Transverse colon (tissue), 4 donors: ENCODE measurements around the gene OR51B6. TPM values are rescaled to one million over a fixed set of nuclear protein-coding genes. Genes with fewer than 3 reads are reported as not detected.

Experiments
- DNase-seq: peaks from one replicate; pipeline ENCODE4 v3.0.0-alpha.2; 2019
- H3K27ac ChIP-seq, 4 donors: fragments of 200-600 bp; sonication (generic); 2 replicates each; pipeline ENCODE4 v1.5.1; 2016 to 2018; ENCODE audit warnings: inconsistent platforms in 4 of 4
- H3K27me3 ChIP-seq: fragments of 200-600 bp; sonication (generic); 2 replicates; pipeline ENCODE4 v1.5.1; 2017; ENCODE audit warnings: inconsistent platforms
- H3K36me3 ChIP-seq, 4 donors: fragments of 200-600 bp; sonication (generic); 2 replicates each; pipeline ENCODE4 v1.5.1; 2017 to 2019; ENCODE audit warnings: inconsistent platforms in 4 of 4
- H3K4me1 ChIP-seq, 4 donors: fragments of 200-600 bp; sonication (generic); 2 replicates each; pipeline ENCODE4 v1.5.1; 2017 to 2020; ENCODE audit warnings: inconsistent platforms in 4 of 4
- H3K4me3 ChIP-seq, 4 donors: fragments of 200-600 bp; sonication (generic); 1 replicate in 1 of 4; 2 replicates in 3 of 4; pipeline versions ENCODE4 v1.5.1 to v1.6.1; 2017 to 2019; ENCODE audit warnings: inconsistent platforms in 4 of 4
- H3K9me3 ChIP-seq, 2 donors: fragments of 200-600 bp; sonication (generic); 2 replicates each; pipeline ENCODE4 v1.5.1; 2017 to 2019; ENCODE audit warnings: inconsistent platforms in 2 of 2
- EP300 ChIP-seq: sonication (generic); formaldehyde crosslinking; IDR thresholded peaks from one replicate; pipeline ENCODE4 v1.6.1; 2017; ENCODE audit warnings: antibody characterized with exemption, low read depth
- POLR2A ChIP-seq: fragments of 450-650 bp; IDR thresholded peaks from one replicate; pipeline ENCODE4 v1.6.1; 2016; ENCODE audit warnings: antibody characterized with exemption, mild to moderate bottlenecking, moderate library complexity
- POLR2AphosphoS5 ChIP-seq, 3 donors: sonication (generic); formaldehyde crosslinking; IDR thresholded peaks; one replicate each; pipeline ENCODE4 v1.6.1; 2016; ENCODE audit warnings: antibody characterized with exemption in 3 of 3
- WGBS, 2 donors: methylation state at CpG; one replicate each; pipeline ENCODE4 v1.1.5; 2018; ENCODE audit warnings: low coverage in 1 of 2; 5-methylcytosine and 5-hydroxymethylcytosine counted together
- in situ Hi-C, 4 donors: fragments of 200-750 bp; cut with MboI; loops; one replicate each; pipeline versions ENCODE4 v1.15.0 to v1.15.1; 2017; ENCODE audit warnings: low sequenced_read_pairs in 3 of 4, low pct_ligation_motif_present in 1 of 4, low pct_unique_long_range_greater_than_20kb in 1 of 4
- intact Hi-C: fragments of 100-400 bp; cut with DNase I; formaldehyde crosslinking; loops from one replicate; pipeline ENCODE4 v1.15.1; 2023; ENCODE audit warnings: low total_unique reads
- total RNA-seq, 4 donors: library from RNA; depleted of rRNA; stranded (reverse); fragments of >200 nt; gene quantifications; one replicate each; pipeline ENCODE4 v1.1.0, GENCODE V29; 2016
- TF ChIP-seq, protein P1 (sequence below), 5 experiments: fragments of 200-600 bp in 3 of 5; fragments of 450-650 bp in 2 of 5; sonication (generic) in 3 of 5; IDR thresholded peaks; 1 replicate in 2 of 5; 2 replicates in 3 of 5; pipeline ENCODE4 v1.5.1; 2016 to 2017; ENCODE audit warnings: antibody characterized with exemption in 5 of 5, inconsistent platforms in 3 of 5, mild to moderate bottlenecking in 2 of 5, moderate library complexity in 1 of 5

The OR51B6 gene, protein sequence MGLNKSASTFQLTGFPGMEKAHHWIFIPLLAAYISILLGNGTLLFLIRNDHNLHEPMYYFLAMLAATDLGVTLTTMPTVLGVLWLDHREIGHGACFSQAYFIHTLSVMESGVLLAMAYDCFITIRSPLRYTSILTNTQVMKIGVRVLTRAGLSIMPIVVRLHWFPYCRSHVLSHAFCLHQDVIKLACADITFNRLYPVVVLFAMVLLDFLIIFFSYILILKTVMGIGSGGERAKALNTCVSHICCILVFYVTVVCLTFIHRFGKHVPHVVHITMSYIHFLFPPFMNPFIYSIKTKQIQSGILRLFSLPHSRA
- total RNA-seq = not detected

DNA sequence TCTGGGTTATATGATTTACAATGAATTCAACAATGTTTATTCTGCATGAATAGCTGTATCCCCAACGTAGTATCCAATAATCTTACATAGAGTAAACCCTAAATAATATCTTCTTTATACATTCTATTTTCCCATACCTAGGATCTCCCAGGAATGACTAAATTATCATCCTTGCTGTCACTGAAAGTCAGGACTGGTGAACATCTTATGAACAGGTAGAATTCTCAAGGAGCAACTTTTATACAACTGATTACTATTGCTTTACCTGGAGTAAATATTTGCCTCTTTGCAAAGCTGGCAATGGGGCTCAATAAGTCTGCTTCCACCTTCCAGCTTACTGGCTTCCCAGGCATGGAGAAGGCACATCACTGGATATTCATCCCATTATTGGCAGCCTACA, at the start of gene OR51B6:
OR51B6 (plus strand) TSS at position 301 of the 400 bp plus-strand sequence; CDS start at position 301, 0 bp downstream.
- Histone ChIP-seq H3K27me3 (no peaks in the 10 kb centered on the region), H3K4me1 (no peaks in the 10 kb centered on the region), H3K27ac (no peak within 1 kb of the TSS), H3K4me3 (no peak within 1 kb of the TSS), H3K9me3 (no peaks in the 10 kb centered on the region), H3K36me3 (no peaks in the 10 kb centered on the region)
- intact Hi-C loops = no loop called here
- in situ Hi-C loops = no loop called here
- DNase-seq = no peak
- WGBS, 2 donors = 50 to 67% methylated on average over 1 of the region's 1 CpG
- TF ChIP-seq POLR2AphosphoS5 (IDR thresholded peaks at IDR 0.05) (no peak), EP300 (no peak), POLR2A (no peak)
- TF ChIP-seq, protein P1, sequence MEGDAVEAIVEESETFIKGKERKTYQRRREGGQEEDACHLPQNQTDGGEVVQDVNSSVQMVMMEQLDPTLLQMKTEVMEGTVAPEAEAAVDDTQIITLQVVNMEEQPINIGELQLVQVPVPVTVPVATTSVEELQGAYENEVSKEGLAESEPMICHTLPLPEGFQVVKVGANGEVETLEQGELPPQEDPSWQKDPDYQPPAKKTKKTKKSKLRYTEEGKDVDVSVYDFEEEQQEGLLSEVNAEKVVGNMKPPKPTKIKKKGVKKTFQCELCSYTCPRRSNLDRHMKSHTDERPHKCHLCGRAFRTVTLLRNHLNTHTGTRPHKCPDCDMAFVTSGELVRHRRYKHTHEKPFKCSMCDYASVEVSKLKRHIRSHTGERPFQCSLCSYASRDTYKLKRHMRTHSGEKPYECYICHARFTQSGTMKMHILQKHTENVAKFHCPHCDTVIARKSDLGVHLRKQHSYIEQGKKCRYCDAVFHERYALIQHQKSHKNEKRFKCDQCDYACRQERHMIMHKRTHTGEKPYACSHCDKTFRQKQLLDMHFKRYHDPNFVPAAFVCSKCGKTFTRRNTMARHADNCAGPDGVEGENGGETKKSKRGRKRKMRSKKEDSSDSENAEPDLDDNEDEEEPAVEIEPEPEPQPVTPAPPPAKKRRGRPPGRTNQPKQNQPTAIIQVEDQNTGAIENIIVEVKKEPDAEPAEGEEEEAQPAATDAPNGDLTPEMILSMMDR (IDR thresholded peaks at IDR 0.05) = no peak

DNA sequence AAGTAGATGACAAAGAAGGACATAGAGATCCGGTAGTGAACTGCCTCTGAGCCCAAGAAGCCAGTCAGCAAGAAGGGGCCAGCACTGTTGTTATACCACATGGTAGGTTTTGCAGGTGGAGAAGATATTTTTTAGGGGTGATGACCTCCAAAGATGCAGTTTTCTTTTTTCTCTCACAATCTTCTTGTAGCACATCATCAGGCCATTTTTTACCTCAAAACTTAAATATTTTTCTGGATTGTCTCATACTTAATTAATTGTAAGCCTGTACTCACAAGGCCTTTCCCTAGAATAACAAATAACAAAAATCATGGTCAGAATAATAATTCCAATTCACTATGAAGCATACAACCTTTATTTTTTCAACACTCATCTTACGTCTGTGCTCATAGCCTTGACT, 49.5 kb upstream of the OR51B6 start, which contains the start of gene OR51B4:
OR51B4 (minus strand) TSS at position 101 of the 400 bp plus-strand sequence; CDS start at position 101, 0 bp downstream.
- 81 to 94% methylated on average over 2 of the region's 2 CpGs for WGBS, 2 donors
- Histone ChIP-seq H3K27me3 (no peaks in the 10 kb centered on the region), H3K27ac (no peak within 1 kb of the TSS), H3K4me1 (no peaks in the 10 kb centered on the region), H3K4me3 (no peak within 1 kb of the TSS), H3K36me3 (no peaks in the 10 kb centered on the region), H3K9me3 (no peaks in the 10 kb centered on the region)
- no peak for DNase-seq
- intact Hi-C loops (no loop called here), in situ Hi-C loops (no loop called here)
- TF ChIP-seq EP300 (no peak), POLR2AphosphoS5 (IDR thresholded peaks at IDR 0.05) (no peak), POLR2A (no peak)
- TF ChIP-seq, protein P1 (IDR thresholded peaks at IDR 0.05) = no peak

DNA sequence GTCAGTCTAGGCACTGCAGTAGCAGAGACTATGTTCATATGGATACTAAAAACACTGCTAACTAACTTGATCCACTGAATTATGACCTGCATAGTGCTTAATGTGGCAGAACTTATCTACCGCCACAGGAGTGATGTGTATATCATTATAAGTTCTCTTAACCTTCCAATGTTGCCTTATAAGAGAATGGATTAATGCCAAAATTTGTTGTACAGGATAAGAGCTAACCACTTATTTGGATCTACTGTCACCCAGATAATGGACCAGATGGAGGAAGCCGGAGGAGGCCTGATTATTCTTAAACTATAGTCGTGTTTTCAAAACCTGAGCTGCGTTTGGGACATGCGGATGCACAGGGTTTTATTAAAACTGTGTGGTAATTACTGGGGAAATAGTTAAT, 47.7 kb upstream of the OR51B6 start:
- WGBS, 2 donors = 81 to 84% methylated on average over 5 of the region's 5 CpGs
- intact Hi-C loops = no loop called here

DNA sequence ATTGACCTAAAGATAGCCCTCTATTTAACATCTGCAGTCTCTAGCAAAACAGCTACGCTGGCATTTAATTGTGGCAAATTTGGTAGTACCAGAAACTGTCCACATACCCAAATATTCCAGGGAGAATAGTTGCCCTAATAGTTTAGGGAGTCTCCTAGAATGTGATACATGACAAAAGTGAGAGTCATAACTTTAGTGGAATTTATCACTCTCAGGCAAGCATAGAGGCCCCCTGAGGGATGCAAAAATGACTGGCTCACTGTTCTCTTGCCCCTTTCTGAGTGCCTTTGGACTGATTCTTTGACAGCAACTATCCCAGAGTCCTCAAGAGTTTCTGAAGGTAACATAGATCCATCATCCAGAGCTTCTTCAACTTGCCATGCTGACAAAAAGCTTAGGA, 47.3 kb upstream of the OR51B6 start:
- DNase-seq = no peak
- H3K27me3 ChIP-seq = no peaks in the 10 kb centered on the region
- no peaks in the 10 kb centered on the region for H3K36me3 ChIP-seq
- no peak overlapping the region for H3K27ac ChIP-seq
- in situ Hi-C loops (no loop called here), intact Hi-C loops (no loop called here)
- no peaks in the 10 kb centered on the region for H3K9me3 ChIP-seq
- no peaks in the 10 kb centered on the region for H3K4me1 ChIP-seq
- 88 to 100% methylated on average over 1 of the region's 1 CpG for WGBS, 2 donors
- no peak for TF ChIP-seq POLR2A
- no peak for TF ChIP-seq POLR2AphosphoS5 (IDR thresholded peaks at IDR 0.05)
- TF ChIP-seq, protein P1 (IDR thresholded peaks at IDR 0.05) = no peak
- no peak for TF ChIP-seq EP300
- no peak overlapping the region for H3K4me3 ChIP-seq

More for the DNA sequence above, 47.7 kb upstream of the OR51B6 start:
- no peak overlapping the region for H3K4me3 ChIP-seq
- H3K27me3 ChIP-seq = no peaks in the 10 kb centered on the region
- no peaks in the 10 kb centered on the region for H3K9me3 ChIP-seq
- no peak overlapping the region for H3K27ac ChIP-seq
- TF ChIP-seq POLR2A (no peak), POLR2AphosphoS5 (IDR thresholded peaks at IDR 0.05) (no peak), EP300 (no peak)
- in situ Hi-C loops = no loop called here
- H3K36me3 ChIP-seq = no peaks in the 10 kb centered on the region
- DNase-seq = no peak
- H3K4me1 ChIP-seq = no peaks in the 10 kb centered on the region
